ENCODE results near the gene BACE2.

BACE2 gene

DNA sequence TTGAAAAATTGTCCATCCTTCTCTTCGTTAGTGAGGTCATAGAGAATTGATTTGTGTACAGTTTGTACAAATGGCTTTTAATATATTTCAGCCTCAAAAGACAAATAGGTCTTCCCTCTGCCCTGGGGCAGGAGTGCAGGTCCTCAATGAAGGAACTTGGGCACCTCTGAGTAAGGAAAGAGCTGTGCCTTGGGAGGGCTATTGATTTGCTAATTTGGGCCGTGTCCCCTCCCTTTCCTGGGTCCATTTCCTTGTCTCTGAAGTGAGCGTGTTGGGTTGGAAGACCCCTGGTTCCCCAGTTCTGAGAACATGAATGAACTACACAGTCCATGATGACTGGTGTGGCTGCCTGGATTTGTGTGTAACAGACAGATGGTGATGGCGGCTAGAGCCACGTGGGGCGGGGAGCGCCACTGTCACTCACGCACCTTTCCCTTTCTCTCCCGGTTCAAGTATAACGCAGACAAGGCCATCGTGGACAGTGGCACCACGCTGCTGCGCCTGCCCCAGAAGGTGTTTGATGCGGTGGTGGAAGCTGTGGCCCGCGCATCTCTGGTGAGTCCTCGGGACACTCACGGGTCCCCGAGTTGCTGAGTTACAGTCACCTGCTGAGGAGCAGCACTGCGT lies 77.7 kb downstream of the BACE2 start:
- ChIA-PET CTCF (no interaction called here), POLR2A (ENCODE audit: low non-redundant PET) (no interaction called here)
- DNase-seq (ENCODE audit: low spot score), result no peak
- no peak overlapping the region for H3K27ac ChIP-seq
- TF ChIP-seq, protein P1, sequence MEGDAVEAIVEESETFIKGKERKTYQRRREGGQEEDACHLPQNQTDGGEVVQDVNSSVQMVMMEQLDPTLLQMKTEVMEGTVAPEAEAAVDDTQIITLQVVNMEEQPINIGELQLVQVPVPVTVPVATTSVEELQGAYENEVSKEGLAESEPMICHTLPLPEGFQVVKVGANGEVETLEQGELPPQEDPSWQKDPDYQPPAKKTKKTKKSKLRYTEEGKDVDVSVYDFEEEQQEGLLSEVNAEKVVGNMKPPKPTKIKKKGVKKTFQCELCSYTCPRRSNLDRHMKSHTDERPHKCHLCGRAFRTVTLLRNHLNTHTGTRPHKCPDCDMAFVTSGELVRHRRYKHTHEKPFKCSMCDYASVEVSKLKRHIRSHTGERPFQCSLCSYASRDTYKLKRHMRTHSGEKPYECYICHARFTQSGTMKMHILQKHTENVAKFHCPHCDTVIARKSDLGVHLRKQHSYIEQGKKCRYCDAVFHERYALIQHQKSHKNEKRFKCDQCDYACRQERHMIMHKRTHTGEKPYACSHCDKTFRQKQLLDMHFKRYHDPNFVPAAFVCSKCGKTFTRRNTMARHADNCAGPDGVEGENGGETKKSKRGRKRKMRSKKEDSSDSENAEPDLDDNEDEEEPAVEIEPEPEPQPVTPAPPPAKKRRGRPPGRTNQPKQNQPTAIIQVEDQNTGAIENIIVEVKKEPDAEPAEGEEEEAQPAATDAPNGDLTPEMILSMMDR (conservative IDR thresholded peaks at IDR 0.05; ENCODE audit: low read depth), result no peak

DNA sequence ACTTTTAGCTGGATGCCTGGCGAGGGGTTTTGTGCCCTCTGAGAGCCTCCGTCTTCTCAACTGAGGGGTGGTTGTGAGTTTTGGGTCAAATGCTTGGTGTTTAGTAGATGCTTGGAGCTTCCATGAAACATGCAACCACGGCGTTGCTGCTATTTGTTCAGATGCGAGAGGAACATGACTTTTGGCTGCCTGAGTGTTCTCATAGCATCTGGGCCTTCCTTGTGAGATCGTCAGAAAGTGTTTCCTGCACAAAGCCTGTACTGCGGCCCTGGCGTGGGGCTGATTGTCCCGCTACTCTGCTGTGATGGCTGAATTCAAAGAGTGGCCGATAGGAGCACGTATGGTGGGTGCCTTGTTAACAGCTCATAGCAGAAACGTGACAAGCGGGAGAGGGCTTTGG lies 78.8 kb downstream of the BACE2 start:
- CTCF ChIA-PET, result no interaction called here
- no peak for DNase-seq (ENCODE audit: low spot score)
- no peak overlapping the region for H3K27ac ChIP-seq
- POLR2A ChIA-PET (ENCODE audit: low non-redundant PET), result no interaction called here
- TF ChIP-seq, protein P1 (conservative IDR thresholded peaks at IDR 0.05; ENCODE audit: low read depth), result no peak

DNA sequence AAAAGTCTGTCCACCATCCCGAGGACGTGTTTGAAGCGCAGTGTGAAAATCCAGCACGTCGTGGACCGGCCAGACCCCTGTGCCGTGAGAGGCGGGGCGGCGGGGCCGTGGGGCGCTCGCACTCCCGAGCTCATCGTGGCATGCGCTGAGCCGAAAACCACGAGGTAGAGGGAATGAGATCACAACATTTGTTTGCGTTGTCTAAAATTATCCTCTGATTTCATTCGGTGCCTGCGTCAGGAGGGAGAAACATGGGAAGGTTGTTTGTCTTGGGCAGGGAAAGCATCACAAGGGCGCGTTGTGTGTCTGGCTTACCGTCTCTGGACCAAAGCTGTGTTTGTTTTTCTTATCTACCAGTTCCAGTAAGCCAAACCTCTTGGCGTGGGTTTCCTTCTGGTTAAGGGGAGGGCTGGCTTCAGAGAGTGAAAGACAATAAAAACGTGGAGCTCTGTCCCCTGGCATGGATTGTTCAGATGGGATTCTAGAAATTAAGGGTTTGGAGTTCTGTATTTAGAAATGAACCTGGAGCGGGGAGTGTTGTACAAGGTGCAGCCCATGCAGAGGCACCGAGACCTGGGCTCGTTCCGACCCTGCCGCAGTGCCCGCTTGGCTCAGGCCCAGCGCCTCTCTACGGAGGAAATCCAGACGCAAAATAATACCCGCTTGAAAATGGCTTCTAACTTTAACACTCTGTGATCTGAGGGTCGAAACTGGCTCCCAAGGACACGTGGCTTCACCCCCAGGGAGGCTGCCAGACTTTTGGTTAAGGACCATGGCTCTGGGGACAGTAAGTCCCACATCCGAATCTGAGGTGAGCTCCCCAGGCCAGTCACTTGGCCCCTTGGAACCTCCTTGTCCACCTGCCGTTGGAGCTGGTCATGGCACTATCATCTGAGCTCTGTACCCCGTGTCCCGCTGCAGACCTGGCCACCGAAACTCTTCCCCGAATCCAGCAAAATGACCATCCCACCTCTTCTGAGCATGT lies 79.9 kb downstream of the BACE2 start:
- TF ChIP-seq, protein P1 (conservative IDR thresholded peaks at IDR 0.05; ENCODE audit: low read depth), result no peak
- ChIA-PET CTCF (no interaction called here), POLR2A (ENCODE audit: low non-redundant PET) (interaction anchor here (0.5 kb wide), 1 partner anchor 1800 kb away, joined by 7 read pairs; no protein-coding TSS in a partner anchor)
- DNase-seq (ENCODE audit: low spot score), result no peak
- no peak overlapping the region for H3K27ac ChIP-seq

DNA sequence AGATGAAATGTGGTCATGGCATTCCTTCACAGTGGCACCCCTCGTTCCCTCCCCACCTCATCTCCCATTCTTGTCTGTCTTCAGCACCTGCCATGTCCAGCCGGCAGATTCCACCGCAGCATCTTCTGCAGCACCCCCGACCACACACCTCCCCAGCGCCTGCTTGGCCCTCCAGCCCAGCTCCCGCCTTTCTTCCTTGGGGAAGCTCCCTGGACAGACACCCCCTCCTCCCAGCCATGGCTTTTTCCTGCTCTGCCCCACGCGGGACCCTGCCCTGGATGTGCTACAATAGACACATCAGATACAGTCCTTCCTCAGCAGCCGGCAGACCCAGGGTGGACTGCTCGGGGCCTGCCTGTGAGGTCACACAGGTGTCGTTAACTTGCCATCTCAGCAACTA lies 81.5 kb downstream of the BACE2 start:
- POLR2A ChIA-PET (ENCODE audit: low non-redundant PET), result no interaction called here
- TF ChIP-seq, protein P1 (conservative IDR thresholded peaks at IDR 0.05; ENCODE audit: low read depth), result no peak
- CTCF ChIA-PET, result interaction anchor here (0.6 kb wide), 1 partner anchor 1828 kb away, joined by 4 read pairs; no protein-coding TSS in a partner anchor

DNA sequence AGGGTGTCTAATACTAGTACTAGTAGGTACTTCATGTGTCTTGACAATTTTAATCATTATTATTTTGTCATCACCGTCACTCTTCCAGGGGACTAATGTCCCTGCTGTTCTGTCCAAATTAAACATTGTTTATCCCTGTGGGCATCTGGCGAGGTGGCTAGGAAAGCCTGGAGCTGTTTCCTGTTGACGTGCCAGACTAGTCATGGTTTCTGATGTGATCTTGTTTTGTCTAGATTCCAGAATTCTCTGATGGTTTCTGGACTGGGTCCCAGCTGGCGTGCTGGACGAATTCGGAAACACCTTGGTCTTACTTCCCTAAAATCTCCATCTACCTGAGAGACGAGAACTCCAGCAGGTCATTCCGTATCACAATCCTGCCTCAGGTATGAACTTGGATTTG lies 82.6 kb downstream of the BACE2 start:
- CTCF ChIA-PET, result no interaction called here
- peak overlapping the region; percentile 27; the same call in 1 of the 2 replicates for H3K27ac ChIP-seq
- no peak for DNase-seq (ENCODE audit: low spot score)
- POLR2A ChIA-PET (ENCODE audit: low non-redundant PET), result no interaction called here
- TF ChIP-seq, protein P1 (conservative IDR thresholded peaks at IDR 0.05; ENCODE audit: low read depth), result no peak

More for the DNA sequence above, 81.5 kb downstream of the BACE2 start:
- no peak for DNase-seq (ENCODE audit: low spot score)
- no peak overlapping the region for H3K27ac ChIP-seq

DNA sequence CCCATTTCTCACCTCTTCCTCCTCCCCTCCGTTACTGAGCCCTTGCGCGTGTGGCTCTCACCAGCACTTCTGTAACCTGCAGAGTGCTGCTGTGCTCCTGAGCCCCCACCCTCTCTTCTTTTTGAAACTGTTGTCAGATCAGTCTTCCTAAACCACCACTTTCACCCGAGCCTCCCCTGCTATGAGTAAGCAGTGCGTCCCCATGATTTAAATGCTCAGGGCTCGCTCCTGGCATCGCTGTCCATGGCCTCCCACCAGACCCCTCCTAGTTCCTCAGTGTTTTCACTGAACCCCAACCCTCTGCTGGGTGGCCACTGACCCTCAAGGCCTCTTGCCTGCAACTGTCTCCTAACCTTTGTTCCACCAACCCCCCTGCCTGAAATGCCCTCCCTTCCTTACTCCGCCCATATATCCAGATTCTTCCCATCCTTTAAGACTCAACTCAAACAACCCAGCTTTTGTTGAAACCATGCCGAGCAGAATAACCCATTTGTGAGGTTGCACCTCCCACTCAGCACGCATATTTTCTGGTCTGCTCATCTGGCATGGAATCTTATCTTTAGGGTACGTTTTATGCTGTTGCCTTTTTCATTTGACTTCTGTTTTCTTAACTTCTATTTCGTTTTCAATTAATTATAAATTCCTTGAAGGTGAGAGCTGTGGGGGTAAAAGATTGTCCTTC lies 84.1 kb downstream of the BACE2 start:
- POLR2A ChIA-PET (ENCODE audit: low non-redundant PET), result no interaction called here
- CTCF ChIA-PET, result no interaction called here
- DNase-seq (ENCODE audit: low spot score), result no peak
- H3K27ac ChIP-seq, result no peak overlapping the region
- TF ChIP-seq, protein P1 (conservative IDR thresholded peaks at IDR 0.05; ENCODE audit: low read depth), result no peak

All from RWPE1 (cell line).